ENCODE measurements around the gene TBC1D22A.

Gene TBC1D22A

GRCh38 chr22:46795845-46796565 is 33.6 kb downstream of the TBC1D22A start:
- no peak for DNase-seq (ENCODE audit: low spot score)

- DNase-seq (ENCODE audit: low spot score) = no peak
Measured at GRCh38 chr22:46796566-46797195, 34.2 kb downstream of the TBC1D22A start.

- no peak for DNase-seq (ENCODE audit: low spot score)
Measured at GRCh38 chr22:46797355-46797754, 34.9 kb downstream of the TBC1D22A start.

GRCh38 chr22:46798041-46798365 is 35.6 kb downstream of the TBC1D22A start:
- no peak for DNase-seq (ENCODE audit: low spot score)

- DNase-seq (ENCODE audit: low spot score) = peak; percentile 80
Measured at GRCh38 chr22:46798366-46799350, 36.2 kb downstream of the TBC1D22A start.

GRCh38 chr22:46799626-46800025 is 37.2 kb downstream of the TBC1D22A start:
- no peak for DNase-seq (ENCODE audit: low spot score)

- no peak for DNase-seq (ENCODE audit: low spot score)
Measured at GRCh38 chr22:46800102-46800857, 37.8 kb downstream of the TBC1D22A start.

GRCh38 chr22:46801331-46801811 is 38.9 kb downstream of the TBC1D22A start:
- DNase-seq (ENCODE audit: low spot score) = no peak

GRCh38 chr22:46801826-46802607 is 39.6 kb downstream of the TBC1D22A start:
- no peak for DNase-seq (ENCODE audit: low spot score)

- no peak for DNase-seq (ENCODE audit: low spot score)
Measured at GRCh38 chr22:46802608-46803027, 40.2 kb downstream of the TBC1D22A start.

GRCh38 chr22:46803031-46803880 is 40.8 kb downstream of the TBC1D22A start:
- no peak for DNase-seq (ENCODE audit: low spot score)

- DNase-seq (ENCODE audit: low spot score) = no peak
Measured at GRCh38 chr22:46803936-46804335, 41.5 kb downstream of the TBC1D22A start.

GRCh38 chr22:46806794-46807193 is 44.3 kb downstream of the TBC1D22A start:
- DNase-seq (ENCODE audit: low spot score) = no peak

- DNase-seq (ENCODE audit: low spot score) = no peak
Measured at GRCh38 chr22:46807458-46807857, 45.0 kb downstream of the TBC1D22A start.

- DNase-seq (ENCODE audit: low spot score) = no peak
Measured at GRCh38 chr22:46809153-46809885, 46.9 kb downstream of the TBC1D22A start.

GRCh38 chr22:46810856-46811786 is 48.7 kb downstream of the TBC1D22A start:
- no peak for DNase-seq (ENCODE audit: low spot score)

GRCh38 chr22:46812034-46812605 is 49.7 kb downstream of the TBC1D22A start:
- DNase-seq (ENCODE audit: low spot score) = no peak

- no peak for DNase-seq (ENCODE audit: low spot score)
Measured at GRCh38 chr22:46812788-46813187, 50.3 kb downstream of the TBC1D22A start.

Data from kidney capillary endothelial cell (primary cell).